Stimulated activated naive CD4-positive, alpha-beta T cell treated with Interleukin-2 at 50 U/mL for 16 hours (primary cell): ENCODE data around the gene SNRNP40.
"Not testable (repeated sequence)": the region's sequence is repeated elsewhere in the genome, so short reads cannot be mapped to it uniquely, and the experiment has no call there.

Experiments
- DNase-seq: peaks from one replicate; lab custom pipeline; 2025; lab: John Stamatoyannopoulos, UW

SNRNP40 gene

DNA sequence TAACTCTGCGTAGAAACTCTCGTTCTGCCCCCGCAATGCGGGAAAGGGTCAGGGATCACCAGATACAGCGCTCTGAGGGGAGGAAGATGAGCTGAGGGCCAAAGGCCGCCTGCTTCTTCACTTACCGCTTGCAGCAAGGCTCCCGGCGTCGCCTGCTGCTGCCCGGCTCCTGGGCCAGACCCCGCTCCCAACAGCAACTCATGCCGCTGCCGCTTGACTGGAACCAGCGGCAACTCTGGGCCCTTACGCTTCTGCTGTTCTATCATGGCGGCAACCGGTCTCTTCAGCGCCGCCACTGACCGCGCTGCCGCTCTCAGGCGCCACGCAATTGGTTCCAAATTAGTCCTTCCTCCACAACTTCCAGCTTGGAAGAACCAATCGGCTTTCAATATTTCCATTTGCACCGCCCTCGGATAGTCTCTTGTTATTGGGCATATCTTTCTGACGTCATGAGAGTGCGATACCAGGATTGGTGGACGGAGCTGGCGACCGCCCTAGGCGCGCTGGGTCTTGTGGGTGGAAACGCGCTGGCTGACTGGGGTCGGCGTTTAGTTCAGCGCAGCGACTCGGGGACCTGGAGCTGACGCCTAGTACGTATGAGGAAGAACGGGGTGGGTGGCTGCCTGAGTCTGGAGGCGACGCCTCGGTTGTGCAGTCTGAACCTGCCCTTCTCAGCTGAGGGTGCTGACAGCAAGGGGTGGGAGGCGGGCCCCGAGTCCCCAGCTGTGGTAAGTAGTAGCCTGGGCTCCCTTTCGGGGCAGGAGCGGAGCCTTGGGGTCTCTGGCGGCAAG, at the start of gene SNRNP40, which contains the start of gene ZCCHC17:
Gene SNRNP40 (minus strand): TSS at position 303 of the 791 bp plus-strand sequence. CDS start 37 bp downstream, at position 266.
Gene ZCCHC17 (plus strand): TSS at position 547 of the 791 bp plus-strand sequence. CDS start 13,067 bp downstream, outside the sequence.
- DNase-seq: peak; percentile 94

DNA sequence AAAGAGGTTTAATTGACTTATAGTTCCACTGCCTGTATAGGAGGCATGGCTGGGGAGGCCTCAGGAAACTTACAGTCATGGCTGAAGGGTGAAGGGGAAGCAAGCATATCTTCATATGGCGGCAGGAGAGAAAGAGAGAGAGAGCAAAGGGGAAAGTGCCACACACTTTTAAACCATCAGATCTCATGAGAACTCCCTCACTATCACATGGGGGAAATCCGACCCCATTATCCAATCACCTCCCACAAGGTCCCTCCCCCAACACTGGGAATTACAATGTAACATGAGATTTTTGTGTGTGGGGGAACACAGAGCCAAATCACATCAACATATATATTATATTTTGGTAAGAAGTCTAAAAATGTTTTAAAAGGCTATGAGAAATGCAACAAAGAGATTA, 49.0 kb upstream of the SNRNP40 start:
- DNase-seq: no peak

DNA sequence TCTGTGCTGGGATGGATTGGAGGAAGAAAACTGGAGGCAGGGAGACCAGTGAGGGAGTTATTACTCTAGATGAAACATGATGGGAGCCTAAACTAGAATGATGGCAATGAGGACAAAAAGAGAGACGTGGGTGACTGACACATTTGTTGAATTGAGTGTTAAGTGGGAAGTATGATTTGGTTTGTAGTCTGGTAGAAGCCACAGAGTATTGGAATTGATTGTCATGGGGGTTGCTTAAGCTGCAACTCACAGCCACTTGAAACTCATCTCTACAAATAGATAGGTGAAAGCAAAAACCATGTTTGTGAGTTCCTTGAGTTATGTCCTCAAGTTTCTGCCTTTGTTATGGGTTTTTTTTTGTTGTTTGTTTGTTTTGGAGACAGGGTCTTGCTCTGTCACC, 47.9 kb upstream of the SNRNP40 start:
- DNase-seq: no peak

DNA sequence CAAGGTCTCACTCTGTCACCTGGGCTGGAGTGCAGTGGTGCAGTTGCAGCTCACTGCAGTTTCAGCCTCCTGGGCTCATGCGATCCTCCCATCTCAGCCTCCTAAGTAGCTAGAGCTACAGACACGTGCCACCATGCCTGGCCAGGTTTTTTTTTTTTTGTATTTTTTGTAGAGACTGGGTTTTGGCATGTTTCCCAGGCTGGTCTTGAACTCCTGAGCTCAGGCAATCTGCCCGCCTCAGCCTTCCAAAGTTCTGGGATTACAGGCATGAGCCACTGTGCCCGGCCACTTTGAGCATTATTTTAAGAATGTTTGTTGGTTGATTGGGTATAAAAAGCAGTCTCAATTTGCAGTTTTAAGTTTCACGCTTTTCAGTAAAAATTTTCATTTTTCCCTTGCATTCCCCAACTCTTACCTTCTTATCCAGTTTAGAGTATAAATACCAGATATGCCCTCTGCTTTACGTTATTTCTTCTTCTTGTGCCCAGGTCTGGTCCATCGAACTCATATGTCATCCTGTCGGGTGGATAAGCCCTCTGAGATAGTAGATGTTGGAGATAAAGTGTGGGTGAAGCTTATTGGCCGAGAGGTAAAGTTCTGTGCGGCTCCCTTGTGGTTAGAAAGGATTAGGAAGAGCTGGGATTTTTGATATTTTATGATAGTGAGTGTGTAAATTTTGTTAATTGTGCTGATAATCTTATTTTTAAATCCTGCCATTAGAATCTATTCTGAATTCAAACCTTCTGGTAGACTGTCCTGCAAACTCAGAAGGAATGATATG, 40.3 kb upstream of the SNRNP40 start:
- no peak for DNase-seq

GRCh38 chr1:31335007-31335406, 38.4 kb upstream of the SNRNP40 start:
- no peak for DNase-seq

DNA sequence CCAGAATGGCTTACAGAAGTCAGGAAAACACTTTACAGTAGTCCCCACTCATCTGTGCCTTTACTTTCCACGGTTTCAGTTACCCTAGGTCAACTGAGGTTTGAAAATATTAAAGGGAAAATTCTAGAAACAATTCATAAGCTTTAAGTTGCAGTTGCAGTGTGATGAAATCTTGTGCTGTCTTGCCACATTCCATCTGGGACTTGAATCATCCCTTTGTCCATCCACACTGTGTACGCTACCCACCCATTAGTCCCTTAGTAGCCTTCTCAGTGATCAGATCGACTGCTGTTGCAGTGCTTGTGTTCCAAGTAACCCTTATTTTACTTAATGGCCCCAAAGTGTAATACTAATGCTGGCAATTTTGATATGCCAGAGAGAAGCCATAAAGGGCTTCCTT, 30.8 kb upstream of the SNRNP40 start:
- DNase-seq: no peak

DNA sequence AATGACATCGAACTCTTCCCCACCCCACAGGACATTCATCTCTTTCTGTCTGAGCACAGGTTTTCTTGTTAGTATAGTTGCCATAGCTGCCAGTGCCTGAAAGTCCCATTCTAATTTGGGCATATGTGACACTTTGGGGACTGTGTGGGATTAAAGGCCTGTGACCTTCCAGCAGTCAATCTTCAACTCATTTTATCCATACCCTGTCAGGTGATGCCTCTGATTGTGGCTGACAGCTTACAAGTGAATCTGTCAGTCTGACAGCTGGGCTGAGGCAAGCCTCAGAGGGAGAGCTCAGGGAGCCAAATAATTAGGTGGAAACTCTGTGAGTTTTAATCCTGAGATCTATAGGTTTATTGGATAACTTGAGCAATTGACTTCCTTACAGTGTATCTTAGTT, 29.9 kb upstream of the SNRNP40 start:
- no peak for DNase-seq

DNA sequence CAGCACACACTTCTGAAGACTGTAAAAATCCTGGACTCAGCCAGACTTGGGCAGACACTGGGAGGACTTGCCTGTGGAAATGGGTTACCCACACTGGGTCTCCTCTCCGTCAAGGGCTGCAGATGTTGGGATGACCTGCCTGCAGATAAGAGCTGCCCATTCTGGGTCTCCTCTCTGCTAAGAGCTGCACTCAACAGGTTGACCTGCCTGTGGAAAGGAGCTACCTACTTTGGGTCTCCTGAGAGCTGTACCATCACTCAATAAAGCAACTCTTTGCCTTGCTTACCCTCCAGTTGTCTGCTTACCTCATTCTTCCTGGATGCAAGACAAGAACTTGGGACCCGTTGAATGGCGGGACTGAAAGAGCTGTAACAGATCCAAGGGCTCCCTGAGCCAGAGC, 28.4 kb upstream of the SNRNP40 start:
- no peak for DNase-seq

- DNase-seq: no peak
These were observed 27.5 kb upstream of the SNRNP40 start for GRCh38 chr1:31324093-31324492.

GRCh38 chr1:31318146-31318545, 21.6 kb upstream of the SNRNP40 start:
- no peak for DNase-seq

DNA sequence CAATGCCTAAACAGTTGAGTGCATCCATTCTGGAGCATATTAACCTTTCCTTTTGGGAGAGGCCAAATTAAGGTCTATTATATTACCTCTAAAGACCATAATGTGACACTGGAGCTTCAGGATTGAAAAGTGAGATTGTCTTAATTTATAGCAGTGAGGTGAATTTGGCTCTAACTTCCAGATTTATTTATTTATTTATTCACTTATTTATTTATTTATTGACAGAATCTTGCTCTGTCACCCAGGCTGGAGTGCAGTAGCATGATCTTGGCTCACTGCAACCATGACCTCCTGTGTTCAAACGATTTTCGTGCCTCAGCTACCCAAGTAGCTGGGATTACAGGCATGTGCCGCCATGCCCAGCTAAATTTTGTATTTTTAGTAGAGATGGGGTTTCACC, 19.3 kb upstream of the SNRNP40 start:
- no peak for DNase-seq

GRCh38 chr1:31310198-31310597, 13.6 kb upstream of the SNRNP40 start:
- no peak for DNase-seq

DNA sequence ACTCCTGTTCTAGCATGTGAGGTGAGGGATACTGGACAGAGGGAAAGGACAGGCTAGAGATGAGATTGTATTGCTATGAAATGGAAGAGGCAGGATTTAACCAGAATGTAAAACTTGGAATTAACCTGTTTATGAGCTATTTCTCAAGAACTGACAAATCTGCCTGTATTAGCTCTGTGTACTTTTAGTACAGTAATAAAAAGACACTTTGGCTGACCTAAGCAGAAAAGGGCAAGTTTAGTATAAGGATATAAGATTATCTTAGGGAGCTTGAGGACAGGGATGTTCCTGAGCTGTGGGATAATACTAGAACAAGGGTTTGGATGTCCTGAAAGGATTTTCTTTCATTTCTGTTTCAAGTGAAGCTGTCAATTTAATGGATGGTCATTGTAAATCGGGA, 11.4 kb upstream of the SNRNP40 start:
- DNase-seq: no peak

DNA sequence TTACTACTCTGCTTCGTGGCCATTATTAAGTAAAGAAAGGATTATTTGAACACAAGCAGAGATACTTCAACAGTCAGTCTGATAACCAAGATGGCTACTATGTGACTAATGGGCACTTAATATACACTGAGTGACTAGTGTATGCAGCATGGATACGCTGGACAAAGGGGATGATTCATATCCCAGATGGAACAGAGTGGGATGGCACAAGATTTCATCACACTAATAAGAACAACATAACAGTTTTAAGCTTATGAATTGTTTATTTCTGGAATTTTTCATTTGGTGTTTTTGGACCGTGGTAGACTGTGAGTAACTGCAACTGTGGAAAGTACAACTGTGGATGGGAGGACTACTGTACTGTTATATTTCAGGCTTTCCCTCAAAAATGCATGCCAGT, 9.7 kb upstream of the SNRNP40 start:
- no peak for DNase-seq

- no peak for DNase-seq
These were observed 6.3 kb upstream of the SNRNP40 start for GRCh38 chr1:31302709-31303441.

GRCh38 chr1:31300193-31300592, 3.6 kb upstream of the SNRNP40 start:
- DNase-seq: no peak

- no peak for DNase-seq
These were observed 2.8 kb upstream of the SNRNP40 start for GRCh38 chr1:31299365-31299764.

DNA sequence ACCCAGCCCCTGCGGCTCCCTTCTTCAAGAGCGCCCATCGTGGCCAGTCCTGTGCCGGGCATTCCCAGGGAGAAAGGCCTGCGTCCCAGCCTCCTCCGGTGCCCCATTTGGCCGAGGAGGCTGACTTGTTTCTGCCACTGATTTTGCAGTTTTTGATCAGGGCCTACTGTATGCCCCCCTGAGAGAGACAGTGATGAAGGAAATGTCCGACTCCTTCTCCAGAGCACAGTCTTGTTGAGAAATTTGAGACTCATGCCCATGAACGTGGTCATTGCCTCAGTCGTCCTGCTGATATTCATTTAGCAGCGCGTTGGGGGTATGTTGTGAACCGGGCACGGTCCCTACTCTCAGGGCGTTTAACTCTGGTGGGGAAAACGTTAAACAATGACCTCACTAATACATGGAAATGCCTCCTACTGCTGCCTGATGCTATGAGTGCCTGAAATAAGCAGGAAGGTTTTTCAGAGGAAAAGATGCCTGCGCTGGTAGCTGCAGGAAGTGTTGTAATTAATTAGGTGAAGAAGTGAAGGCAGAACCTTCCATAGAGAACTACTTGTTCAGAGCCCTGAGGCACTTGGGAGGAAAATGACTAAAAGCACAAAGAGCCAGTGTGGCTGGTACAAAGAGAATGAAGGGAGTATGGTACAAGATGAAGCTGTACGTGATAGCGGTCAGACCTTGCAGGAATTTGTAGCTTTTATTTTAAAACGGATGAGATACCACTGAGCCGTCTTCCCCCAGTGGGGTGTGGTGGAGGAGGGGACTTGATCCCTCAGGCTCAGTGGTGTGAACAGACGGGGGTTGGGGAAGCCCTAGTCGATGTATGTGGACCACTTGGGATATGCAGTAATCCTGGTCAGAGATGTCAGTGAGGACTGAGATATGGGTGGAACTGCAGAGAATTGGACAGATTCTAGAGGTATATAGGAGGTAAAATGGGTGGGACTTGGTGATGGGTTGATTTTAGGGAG, 974 bp upstream of the SNRNP40 start:
- no peak for DNase-seq

DNA sequence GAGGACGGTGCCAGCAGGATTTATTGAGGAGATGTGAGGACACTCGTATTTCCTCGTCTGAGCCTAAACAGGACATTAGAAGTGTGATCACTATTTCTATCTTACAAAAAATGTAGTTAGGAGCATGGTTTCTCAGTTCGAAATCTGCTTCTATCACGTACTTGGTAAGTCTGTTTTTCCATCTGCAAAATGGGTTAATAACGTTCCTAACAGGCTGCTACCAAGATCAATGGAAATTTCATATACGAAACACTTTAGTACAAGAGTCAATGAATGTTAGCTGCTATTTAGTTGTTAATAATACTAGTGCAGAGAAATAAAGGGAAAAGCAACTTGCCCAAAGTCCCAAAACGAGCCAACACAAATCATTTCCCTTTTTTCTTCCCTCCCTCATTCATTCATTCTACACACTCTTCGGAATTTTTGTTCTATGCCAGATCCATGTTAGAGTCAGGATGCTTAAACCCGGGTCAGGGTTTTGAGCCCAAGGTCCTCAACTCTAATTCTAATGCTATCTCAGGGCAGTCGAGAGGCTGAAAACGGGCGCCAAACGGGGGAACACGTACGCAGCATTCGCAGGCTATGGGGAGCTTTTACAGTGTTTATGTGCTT, 608 bp downstream of the SNRNP40 start:
- DNase-seq: no peak

DNA sequence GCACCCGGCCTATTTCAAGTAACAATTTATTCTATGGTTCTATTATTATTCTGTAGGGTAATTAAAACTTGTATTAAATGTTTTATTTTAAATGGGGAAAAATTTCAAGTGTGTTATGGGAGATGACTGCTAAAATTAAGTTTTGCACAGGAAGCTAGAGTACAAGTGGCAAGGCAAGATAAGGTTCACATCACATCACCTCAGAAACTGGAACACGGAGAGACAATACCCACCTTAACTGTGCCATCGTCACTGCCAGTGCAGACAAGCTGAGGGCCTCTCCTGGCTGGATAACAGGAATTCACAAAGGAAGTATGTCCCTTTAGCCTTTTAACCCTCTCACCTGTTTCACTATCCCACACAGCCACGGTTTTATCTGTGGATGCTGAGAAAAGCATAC, 7.6 kb downstream of the SNRNP40 start:
- no peak for DNase-seq

GRCh38 chr1:31287791-31288190, 8.8 kb downstream of the SNRNP40 start:
- not testable (repeated sequence) for DNase-seq
